Suprapubic skin (tissue), 4 donors: ENCODE measurements around the gene MISP.

Experiments
- EP300 ChIP-seq: sonication (generic); formaldehyde crosslinking; IDR thresholded peaks from one replicate; pipeline ENCODE4 v1.6.1; 2017; ENCODE audit warnings: antibody characterized with exemption
- POLR2A ChIP-seq, 2 donors: fragments of 450-650 bp; IDR thresholded peaks; one replicate each; pipeline ENCODE4 v1.6.1; 2017; ENCODE audit warnings: antibody characterized with exemption in 2 of 2, mild to moderate bottlenecking in 2 of 2, moderate library complexity in 2 of 2
- POLR2AphosphoS5 ChIP-seq, 3 donors: sonication (generic); formaldehyde crosslinking; IDR thresholded peaks; one replicate each; pipeline ENCODE4 v1.6.1; 2017; ENCODE audit warnings: antibody characterized with exemption in 3 of 3
- TF ChIP-seq, protein P1 (sequence below), 2 donors: fragments of 200-600 bp in 1 of 2; fragments of 450-650 bp in 1 of 2; sonication (generic) in 1 of 2; IDR thresholded peaks; one replicate each; pipeline ENCODE4 v1.5.1; 2016 to 2019; ENCODE audit warnings: antibody characterized with exemption in 2 of 2, mild to moderate bottlenecking in 1 of 2, moderate library complexity in 1 of 2

DNA sequence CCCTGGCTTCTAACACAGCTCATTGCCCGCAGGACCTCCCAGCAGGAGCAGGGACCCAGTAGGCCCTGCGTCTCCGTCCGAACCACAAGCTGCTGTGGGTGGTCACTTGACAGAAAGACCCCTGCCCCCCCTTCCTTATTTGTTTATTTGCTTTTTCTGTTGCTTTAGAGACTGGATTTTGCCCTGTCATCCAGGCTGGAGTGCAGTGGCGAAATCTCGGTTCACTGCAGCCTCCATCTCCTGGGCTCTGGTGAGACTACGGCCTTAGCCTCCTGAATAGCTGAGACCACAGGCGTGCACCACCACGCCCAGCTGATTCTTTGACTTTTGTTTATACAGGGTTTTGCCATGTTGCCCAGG is 38.8 kb downstream of the MISP start:
- TF ChIP-seq, protein P1, sequence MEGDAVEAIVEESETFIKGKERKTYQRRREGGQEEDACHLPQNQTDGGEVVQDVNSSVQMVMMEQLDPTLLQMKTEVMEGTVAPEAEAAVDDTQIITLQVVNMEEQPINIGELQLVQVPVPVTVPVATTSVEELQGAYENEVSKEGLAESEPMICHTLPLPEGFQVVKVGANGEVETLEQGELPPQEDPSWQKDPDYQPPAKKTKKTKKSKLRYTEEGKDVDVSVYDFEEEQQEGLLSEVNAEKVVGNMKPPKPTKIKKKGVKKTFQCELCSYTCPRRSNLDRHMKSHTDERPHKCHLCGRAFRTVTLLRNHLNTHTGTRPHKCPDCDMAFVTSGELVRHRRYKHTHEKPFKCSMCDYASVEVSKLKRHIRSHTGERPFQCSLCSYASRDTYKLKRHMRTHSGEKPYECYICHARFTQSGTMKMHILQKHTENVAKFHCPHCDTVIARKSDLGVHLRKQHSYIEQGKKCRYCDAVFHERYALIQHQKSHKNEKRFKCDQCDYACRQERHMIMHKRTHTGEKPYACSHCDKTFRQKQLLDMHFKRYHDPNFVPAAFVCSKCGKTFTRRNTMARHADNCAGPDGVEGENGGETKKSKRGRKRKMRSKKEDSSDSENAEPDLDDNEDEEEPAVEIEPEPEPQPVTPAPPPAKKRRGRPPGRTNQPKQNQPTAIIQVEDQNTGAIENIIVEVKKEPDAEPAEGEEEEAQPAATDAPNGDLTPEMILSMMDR (IDR thresholded peaks at IDR 0.05): no peak
- TF ChIP-seq POLR2AphosphoS5 (IDR thresholded peaks at IDR 0.05): no peak
- no peak for TF ChIP-seq POLR2A (IDR thresholded peaks at IDR 0.05)
- no peak for TF ChIP-seq EP300
